Stimulated activated CD4-positive, alpha-beta T cell treated with anti-CD3 and anti-CD28 coated beads, Interleukin-2, amount 100 ng/mL, for 48 hours (primary cell): Measurements from ENCODE around the gene GLYR1.

Experiments used
- DNase-seq, 2 donors: peaks; one replicate each; pipeline ENCODE4 v3.0.0-alpha.2; 2020

GLYR1 gene

GRCh38 chr16:4879049-4879448 is 32.0 kb upstream of the GLYR1 start:
- no peak for DNase-seq

- DNase-seq = no peak
Measured at GRCh38 chr16:4877380-4877685, 30.2 kb upstream of the GLYR1 start.

- no peak for DNase-seq
Measured at GRCh38 chr16:4876646-4877379, 29.7 kb upstream of the GLYR1 start.

GRCh38 chr16:4874666-4875065 is 27.6 kb upstream of the GLYR1 start:
- no peak for DNase-seq

- no peak for DNase-seq
Measured at GRCh38 chr16:4873091-4873490, 26.0 kb upstream of the GLYR1 start.

GRCh38 chr16:4871071-4871470 is 24.0 kb upstream of the GLYR1 start:
- no peak for DNase-seq

GRCh38 chr16:4870138-4870671 is 23.1 kb upstream of the GLYR1 start:
- no peak for DNase-seq

- DNase-seq = no peak
Measured at GRCh38 chr16:4869147-4869805, 22.2 kb upstream of the GLYR1 start.

GRCh38 chr16:4868535-4868934 is 21.4 kb upstream of the GLYR1 start:
- no peak for DNase-seq

GRCh38 chr16:4868026-4868425 is 20.9 kb upstream of the GLYR1 start:
- no peak for DNase-seq

- DNase-seq = no peak
Measured at GRCh38 chr16:4866586-4866985, 19.5 kb upstream of the GLYR1 start.

- no peak for DNase-seq
Measured at GRCh38 chr16:4865231-4865860, 18.3 kb upstream of the GLYR1 start.

GRCh38 chr16:4864728-4865127 is 17.6 kb upstream of the GLYR1 start:
- DNase-seq = no peak

- DNase-seq = no peak
Measured at GRCh38 chr16:4862639-4863038, 15.6 kb upstream of the GLYR1 start.

- no peak for DNase-seq
Measured at GRCh38 chr16:4860727-4861342, 13.7 kb upstream of the GLYR1 start.

- DNase-seq = no peak
Measured at GRCh38 chr16:4859900-4860255, 12.8 kb upstream of the GLYR1 start.

GRCh38 chr16:4859190-4859899 is 12.3 kb upstream of the GLYR1 start:
- DNase-seq = no peak

GRCh38 chr16:4855804-4856203 is 8.7 kb upstream of the GLYR1 start:
- DNase-seq = no peak

GRCh38 chr16:4855371-4855770 is 8.3 kb upstream of the GLYR1 start:
- DNase-seq = no peak

GRCh38 chr16:4852221-4852872 is 5.3 kb upstream of the GLYR1 start:
- DNase-seq = no peak

GRCh38 chr16:4850211-4850610 is 3.1 kb upstream of the GLYR1 start:
- DNase-seq = no peak

- peak; percentile 9 to 23 for DNase-seq
Measured at GRCh38 chr16:4847774-4848587, 893 bp upstream of the GLYR1 start.
